GM23248 (cell line): ENCODE results near the gene SYF2.
"Not testable (repeated sequence)": the region's sequence is repeated elsewhere in the genome, so short reads cannot be mapped to it uniquely, and the experiment has no call there.

Source experiments
- EZH2 ChIP-seq: fragments of 200-600 bp; sonication (generic); IDR thresholded peaks from 2 replicates; pipeline ENCODE4 v1.6.1; 2018; ENCODE audit warnings: antibody characterized with exemption, mild to moderate bottlenecking; ENCODE audit not compliant: insufficient read depth, poor library complexity, severe bottlenecking
- EZH2phosphoT487 ChIP-seq: fragments of 200-600 bp; sonication (generic); IDR thresholded peaks from 2 replicates; pipeline ENCODE4 v1.6.1; 2018; ENCODE audit warnings: antibody characterized with exemption, moderate library complexity, mild to moderate bottlenecking, low read depth; ENCODE audit not compliant: insufficient read depth

GRCh38 chr1:25279693-25280111, 47.4 kb upstream of the SYF2 start:
- not testable (repeated sequence) for TF ChIP-seq EZH2, EZH2phosphoT487
